Epithelial cell of esophagus (primary cell): ENCODE measurements around the gene ING5.

Experiments used
- DNase-seq: peaks from one replicate; pipeline ENCODE4 v3.0.0; 2010; ENCODE audit warnings: low read depth
- H3K4me3 ChIP-seq: 2 replicates; pipeline ENCODE4 v1.5.1; 2011; ENCODE audit warnings: mild to moderate bottlenecking, low read length, control low read depth
- TF ChIP-seq, protein P1 (sequence below): IDR thresholded peaks from 2 replicates; pipeline ENCODE4 v1.5.1; 2011; ENCODE audit warnings: low read depth, mild to moderate bottlenecking, low read length, control low read depth, inconsistent platforms; ENCODE audit not compliant: insufficient read depth; ENCODE audit errors: missing control alignments

ING5 gene

DNA sequence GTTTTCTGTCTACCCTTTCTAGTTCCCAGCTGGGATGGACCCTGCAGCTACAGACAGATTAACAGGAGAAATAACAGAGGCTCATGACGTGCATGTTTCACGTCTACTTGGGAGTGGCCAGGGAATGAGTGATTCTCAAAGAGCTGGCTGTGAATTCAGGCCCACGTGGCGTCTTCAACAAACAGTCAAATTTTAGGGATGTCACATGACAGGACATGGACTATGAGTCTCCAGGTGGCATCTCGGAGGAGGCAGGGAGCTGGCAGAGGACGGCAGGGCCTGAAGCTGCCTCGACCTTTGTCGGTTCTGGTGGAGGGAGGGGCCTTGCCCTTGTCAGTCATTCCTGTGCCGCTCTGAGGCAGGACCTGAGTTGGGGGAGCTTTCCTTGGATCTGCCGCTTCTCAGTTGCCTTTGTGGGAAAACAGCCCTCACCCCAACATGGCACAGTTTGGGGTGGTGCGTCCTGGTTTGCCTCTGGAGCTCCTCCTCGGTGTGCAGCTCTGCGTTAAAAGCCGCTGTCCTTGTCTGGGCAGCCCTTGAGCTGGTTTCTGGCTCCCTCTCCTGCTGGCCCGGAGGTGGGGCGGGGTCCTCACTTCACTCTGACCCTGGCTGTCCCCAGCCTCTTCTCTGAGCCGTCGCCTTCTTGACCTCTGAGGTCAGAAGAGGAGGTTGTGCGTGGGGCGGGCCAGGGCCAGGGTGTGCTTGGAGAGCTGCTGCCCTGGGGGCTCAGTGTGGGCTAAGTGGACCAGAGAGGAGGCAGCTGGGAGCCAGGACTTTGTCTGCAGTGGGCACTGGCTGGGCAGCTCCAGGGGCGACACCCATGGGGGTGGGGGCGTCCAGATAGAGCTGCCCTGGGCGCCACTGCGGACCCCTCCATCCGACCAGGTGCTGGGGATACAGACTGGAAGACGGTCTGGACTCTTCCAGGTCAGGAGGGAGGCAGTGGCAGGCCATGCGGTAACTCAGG is 62.7 kb downstream of the ING5 start:
- H3K4me3 ChIP-seq: no peak overlapping the region
- TF ChIP-seq, protein P1, sequence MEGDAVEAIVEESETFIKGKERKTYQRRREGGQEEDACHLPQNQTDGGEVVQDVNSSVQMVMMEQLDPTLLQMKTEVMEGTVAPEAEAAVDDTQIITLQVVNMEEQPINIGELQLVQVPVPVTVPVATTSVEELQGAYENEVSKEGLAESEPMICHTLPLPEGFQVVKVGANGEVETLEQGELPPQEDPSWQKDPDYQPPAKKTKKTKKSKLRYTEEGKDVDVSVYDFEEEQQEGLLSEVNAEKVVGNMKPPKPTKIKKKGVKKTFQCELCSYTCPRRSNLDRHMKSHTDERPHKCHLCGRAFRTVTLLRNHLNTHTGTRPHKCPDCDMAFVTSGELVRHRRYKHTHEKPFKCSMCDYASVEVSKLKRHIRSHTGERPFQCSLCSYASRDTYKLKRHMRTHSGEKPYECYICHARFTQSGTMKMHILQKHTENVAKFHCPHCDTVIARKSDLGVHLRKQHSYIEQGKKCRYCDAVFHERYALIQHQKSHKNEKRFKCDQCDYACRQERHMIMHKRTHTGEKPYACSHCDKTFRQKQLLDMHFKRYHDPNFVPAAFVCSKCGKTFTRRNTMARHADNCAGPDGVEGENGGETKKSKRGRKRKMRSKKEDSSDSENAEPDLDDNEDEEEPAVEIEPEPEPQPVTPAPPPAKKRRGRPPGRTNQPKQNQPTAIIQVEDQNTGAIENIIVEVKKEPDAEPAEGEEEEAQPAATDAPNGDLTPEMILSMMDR: no peak
- DNase-seq: no peak

DNA sequence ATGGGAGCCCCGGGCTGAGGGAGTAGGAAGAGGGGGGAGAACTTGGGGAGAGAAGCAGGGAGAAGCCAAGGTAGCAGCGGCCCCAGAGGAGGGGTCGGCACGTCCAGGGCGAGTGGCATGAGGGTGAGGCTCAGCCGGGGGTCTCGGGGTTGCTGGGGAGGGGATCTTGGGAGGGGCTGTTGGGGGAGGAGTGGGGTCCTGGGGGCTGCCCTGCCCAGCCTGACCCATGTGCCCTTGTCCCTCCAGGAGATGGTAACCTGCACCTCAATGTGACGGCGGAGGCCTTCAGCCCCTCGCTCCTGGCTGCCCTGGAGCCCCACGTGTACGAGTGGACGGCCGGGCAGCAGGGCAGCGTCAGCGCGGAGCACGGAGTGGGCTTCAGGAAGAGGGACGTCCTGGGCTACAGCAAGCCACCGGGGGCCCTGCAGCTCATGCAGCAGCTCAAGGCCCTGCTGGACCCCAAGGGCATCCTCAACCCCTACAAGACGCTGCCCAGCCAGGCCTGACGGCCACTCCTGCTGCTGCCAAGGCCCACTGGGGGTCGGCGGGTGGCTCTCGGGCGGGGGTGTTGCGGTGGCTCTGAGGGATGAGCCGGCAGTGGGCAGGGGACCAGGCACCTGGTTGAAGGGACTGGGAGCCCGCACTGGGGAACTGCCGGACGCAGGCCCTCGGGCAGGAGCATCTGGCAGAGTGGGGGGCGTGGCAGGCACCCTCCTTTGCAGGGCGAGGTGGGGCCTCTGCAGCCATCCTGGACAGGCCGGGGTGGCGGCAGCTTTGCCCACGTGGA is 65.8 kb downstream of the ING5 start:
- no peak for DNase-seq
- TF ChIP-seq, protein P1: no peak
- no peak overlapping the region for H3K4me3 ChIP-seq

DNA sequence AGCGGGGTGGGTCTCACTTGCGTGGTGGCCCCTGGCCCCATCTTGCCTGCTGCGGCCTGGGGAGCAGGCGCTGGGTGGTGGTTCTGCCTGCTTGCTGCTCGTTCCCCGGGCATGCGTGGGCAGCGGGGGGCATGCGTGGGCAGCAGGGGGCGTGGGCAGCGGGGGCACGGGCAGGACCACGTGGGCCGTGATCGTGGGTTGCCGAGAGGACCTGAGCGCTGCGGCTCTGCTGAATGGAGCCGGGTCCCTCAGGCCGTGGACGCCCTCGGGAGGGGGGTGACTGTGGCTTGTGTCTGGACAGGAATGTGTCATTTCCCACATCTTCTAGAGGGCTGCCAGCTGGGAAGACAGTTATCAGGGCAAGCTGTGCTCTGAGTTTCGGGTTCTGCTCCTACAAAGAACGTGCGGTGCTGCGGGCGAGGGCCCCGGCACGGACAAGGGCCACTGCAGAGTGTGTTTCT is 66.4 kb downstream of the ING5 start:
- TF ChIP-seq, protein P1: no peak
- DNase-seq: no peak
- H3K4me3 ChIP-seq: no peak overlapping the region

DNA sequence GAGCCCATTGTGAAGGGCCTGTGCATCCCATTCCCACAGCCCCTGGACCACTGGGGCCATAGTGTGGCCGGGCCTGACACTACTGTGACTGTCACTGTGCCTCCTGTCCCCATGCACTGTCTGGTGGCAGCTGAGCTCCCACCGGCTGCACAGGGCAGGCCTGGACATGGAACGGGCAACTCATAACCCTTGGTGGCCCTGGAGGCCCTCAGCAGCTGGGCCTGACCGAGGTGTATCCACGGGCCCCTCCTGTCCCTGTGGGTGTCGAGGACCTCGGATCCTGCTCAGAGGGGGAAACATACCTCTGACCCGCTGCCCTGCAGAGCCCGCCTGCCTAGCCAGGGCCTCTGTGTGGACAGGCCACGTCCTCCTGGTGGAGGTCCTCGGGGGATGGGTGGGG is 67.0 kb downstream of the ING5 start:
- TF ChIP-seq, protein P1: no peak

DNA sequence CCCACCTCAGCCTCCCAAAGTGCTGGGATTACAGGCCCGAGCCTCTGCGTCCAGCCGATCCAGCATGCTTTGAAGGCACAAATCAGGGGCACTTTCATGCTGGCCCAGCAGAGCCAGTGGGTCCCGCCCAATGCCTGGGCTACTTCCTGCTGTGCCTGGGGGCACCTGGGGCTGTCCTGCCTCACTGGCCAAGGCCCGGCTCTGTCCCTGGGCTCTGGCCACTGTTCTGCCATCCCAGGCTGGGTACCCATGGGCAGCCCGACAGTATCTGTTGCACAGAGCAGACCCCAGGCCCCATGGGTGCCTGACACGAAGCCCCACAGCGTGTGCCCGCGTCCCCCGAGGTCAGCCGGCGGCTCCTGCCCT is 68.0 kb downstream of the ING5 start:
- H3K4me3 ChIP-seq: no peak overlapping the region

More for the DNA sequence above, 67.0 kb downstream of the ING5 start:
- no peak for DNase-seq
- no peak overlapping the region for H3K4me3 ChIP-seq

DNA sequence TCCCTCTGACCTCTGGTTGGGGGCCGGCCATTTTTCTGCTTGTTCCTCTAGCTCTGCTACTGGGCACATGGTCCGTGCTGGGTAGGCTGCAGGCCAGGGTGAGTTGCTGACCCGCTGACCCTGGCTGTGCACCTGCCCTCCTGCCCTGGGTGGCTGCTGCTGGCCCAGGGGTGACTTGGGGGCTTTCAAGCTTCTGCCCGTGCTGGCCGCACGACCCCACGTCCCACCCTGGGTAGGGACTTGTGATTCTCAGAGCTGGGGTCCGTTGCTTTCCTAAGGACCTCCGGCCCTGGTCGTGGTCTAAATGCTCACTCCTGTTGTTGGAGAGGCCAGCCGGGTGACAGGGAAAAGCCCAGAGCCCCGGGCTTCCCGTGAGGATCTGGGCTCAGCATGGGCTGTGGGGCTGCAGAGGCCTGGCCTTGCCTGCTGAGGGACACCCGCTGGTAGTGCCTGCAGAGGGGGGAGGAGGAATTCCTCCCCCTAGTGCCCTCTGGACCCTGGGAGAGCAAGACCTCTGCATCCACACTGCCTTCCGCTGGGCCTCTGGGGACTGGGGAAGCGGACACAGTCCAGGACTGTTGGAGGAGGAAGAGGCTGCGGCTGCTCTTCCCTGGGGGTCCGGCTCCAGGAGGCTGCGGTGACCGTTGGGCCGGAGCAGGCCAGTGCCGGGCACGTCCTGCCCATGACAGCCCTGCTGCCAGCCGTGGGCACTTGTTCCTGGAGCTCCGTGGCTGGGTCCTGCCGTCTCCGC is 68.5 kb downstream of the ING5 start:
- no peak for DNase-seq
- no peak overlapping the region for H3K4me3 ChIP-seq
- TF ChIP-seq, protein P1: no peak

More for the DNA sequence above, 68.0 kb downstream of the ING5 start:
- no peak for DNase-seq
- TF ChIP-seq, protein P1: no peak
